CD4-positive, alpha-beta T cell treated with Interleukin-4 for 1 hour (primary cell): Measurements from ENCODE around the gene DTNBP1.
A peak's percentile ranks its signal among the peaks of the same experiment; 100 is the strongest.

Source experiments
- DNase-seq, 2 donors: peaks; one replicate each; pipeline ENCODE4 v3.0.0-alpha.2; 2020 to 2022

The DTNBP1 gene, protein sequence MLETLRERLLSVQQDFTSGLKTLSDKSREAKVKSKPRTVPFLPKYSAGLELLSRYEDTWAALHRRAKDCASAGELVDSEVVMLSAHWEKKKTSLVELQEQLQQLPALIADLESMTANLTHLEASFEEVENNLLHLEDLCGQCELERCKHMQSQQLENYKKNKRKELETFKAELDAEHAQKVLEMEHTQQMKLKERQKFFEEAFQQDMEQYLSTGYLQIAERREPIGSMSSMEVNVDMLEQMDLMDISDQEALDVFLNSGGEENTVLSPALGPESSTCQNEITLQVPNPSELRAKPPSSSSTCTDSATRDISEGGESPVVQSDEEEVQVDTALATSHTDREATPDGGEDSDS

DNA sequence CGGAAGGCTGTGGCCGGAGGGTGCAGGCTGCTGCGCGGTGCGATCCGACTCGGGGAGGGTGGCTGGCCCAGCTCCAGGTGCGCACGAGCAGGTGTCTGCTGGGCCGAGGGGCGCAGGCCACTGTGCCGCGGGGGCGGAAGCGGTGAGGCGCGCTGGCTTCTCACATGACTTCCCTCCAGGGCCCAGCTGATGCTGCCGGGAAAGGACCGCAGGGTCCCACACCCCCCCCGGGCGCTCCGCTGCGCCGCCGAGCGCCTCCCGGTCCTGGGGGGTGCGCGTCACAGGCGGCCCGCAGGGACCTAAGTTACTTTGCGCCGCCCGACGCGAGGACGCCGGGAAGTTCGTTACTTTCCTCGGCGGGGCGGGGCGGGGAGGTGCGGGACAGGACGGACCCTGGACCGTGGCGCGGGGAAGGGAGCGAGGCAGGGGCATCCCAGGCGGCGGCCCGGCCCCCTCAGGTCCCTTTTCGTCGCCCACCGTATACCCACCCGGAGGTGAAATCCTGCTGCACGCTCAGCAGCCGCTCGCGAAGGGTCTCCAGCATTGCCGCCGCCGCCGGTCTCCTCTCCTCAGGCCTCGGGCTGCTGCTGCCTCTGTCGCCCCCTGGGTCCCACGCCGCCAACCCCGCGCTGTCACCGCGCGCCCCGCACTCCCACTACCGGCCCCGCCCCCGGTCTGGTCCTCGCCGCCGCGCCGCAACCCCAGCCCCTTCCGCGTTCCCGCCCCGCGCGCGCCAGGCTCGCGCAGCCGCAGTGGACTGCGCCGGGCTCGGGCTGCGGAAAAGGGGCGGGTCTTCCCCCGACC, at the start of gene DTNBP1:
TSS of gene DTNBP1 (minus strand) at position 703 of the 804 bp plus-strand sequence. CDS start at position 544, 159 bp downstream.
- peak; percentile 84 for DNase-seq

DNA sequence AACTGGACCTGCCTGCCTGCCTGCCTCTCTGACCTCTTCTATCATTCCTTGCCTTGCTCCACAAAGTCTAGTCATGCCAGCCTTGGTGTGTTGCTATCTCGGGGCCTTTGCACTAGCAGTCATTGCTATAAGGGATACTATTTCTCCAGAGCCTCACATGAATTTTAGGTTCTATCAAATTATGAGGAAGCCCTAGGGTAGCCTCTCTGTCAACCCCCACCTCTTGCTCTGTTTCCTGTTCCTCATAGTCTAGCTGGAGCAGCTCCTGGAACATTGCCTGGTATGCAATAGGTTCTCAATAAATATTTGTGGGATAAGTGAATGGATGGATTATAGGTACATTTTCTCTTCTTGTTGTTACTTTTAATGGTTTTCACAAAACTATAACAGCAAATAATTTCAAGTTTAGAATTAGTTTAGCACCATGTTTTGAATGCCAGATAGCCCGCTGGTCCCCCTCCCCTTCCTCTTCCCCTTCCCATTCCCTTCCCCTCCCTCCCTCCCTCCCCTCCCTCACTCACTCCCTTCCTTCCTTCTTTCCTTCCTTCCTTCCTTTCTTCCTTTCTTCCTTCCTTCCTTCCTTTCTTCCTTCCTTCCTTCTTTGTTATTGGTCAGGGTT, 46.9 kb upstream of the DTNBP1 start:
- no peak for DNase-seq

DNA sequence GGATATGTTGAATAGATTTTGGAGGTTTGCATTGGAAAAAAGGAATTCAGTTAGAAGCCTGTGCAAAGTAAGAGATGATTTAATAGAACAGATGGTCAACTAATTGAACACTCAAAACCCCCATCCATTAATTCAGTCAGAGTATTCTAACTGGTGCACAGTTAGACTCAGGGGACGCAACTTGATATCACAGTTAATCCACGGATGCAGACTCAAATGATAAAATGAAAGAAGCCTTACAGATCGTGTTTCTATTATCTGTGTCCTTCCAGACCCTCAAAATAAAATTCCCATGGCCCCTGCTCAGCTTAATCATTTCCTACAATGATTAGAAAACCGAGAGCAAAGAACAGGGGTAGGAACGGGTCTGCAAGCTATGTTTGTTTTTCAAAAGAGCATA, 45.4 kb upstream of the DTNBP1 start:
- DNase-seq: no peak

DNA sequence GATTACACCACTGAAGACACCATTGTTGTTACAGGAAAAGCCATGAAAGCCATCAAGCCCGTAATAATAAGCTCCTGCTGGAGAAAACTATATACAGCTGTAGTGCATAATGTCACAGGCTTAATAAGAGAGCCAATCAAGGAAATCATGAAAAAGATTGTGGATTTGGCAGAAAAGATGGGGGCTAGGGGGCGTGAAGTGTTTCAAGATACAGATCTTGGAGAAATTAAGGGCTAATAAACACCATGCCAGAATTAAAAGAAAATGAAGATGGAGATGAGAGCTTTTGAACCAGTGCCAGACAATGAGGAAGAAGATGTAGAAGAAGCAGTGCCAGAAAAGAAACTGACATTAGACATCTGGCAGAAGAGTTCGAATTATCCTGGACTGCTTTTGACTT, 43.2 kb upstream of the DTNBP1 start:
- no peak for DNase-seq

DNA sequence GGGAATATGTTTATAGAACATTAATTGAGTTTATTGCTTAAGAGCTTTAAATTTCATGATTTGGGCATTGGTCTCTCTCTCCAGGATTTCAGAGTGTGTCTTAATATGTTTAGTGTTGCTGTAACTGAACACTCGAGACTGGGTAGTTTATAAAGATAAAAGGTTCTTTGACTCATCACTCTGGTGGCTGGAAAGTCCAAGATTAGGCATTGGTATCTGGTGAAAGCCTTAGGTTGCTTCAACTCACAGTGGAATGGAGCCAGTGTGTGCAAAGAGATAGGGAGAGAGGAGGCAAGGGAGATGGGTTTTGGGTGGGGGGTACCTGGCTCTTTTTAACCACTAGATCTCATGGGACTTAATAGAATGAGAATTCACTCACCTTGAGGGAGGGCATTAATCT, 35.6 kb upstream of the DTNBP1 start:
- no peak for DNase-seq

DNA sequence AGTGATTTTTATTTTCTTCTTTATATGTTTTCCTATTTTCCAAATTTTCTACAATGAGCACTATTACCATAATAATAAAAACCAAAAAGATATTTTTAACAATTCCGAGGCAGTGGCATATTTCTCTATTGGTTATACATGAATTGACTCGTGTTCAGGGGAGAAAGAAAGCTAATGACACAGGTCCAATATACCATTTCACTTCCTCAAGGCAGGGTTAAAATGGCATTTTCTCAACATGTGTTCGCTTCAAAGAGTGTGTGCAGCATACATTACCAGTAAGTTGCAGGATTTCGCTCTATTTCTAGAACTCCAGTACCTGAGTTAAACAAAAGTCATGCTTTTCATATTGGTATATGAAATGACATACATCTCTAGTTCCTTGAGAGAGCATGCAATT, 35.1 kb upstream of the DTNBP1 start:
- DNase-seq: no peak

DNA sequence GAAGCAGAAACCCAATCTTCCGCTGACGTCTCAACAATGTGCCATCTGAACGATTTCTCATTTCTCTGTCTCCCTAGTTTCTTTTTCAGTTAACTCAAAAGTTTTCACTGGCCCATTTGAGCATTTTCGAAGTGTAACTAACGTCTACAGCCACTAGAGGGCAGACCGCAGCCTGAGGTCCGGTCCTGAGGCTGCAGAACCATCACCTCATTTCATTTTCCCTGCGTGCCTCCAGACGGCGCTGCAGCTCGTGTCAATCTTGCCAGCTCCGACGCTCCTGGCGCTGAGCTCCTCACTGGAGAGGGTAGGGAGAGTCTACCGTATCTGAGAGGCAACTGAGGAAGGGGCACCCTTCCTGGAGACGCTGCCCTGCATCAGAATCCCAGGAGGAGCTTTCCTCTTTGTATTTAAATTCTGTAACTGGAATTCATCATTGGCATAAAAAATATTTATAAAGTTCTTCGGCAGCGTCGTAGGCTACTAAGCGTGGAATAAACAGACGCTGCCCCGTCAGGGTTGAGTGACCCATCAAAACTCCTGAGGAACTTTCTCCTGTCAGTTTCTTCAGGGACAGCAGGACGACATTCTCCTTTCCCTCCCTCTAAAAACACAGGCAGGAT, 28.5 kb upstream of the DTNBP1 start:
- DNase-seq: peak; percentile 84 to 85

DNA sequence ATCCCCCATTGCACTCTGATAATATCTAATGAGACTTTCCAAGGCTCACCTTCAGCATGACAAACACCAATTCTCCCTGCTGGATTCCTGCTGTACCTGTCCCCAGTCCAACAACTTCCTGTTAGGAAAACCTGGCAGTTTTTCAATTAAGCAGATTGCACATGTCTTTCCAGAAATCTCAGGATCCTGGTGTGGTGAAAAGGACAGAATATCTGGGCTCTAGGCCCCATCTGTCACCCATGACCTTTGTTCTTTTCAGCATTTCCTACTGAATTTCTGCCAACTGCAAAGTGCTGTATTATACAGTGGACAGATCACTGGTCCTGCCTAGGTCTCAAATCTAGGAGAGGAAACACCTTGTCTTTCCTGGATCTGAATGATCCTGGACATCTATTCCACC, 27.7 kb upstream of the DTNBP1 start:
- DNase-seq: no peak

DNA sequence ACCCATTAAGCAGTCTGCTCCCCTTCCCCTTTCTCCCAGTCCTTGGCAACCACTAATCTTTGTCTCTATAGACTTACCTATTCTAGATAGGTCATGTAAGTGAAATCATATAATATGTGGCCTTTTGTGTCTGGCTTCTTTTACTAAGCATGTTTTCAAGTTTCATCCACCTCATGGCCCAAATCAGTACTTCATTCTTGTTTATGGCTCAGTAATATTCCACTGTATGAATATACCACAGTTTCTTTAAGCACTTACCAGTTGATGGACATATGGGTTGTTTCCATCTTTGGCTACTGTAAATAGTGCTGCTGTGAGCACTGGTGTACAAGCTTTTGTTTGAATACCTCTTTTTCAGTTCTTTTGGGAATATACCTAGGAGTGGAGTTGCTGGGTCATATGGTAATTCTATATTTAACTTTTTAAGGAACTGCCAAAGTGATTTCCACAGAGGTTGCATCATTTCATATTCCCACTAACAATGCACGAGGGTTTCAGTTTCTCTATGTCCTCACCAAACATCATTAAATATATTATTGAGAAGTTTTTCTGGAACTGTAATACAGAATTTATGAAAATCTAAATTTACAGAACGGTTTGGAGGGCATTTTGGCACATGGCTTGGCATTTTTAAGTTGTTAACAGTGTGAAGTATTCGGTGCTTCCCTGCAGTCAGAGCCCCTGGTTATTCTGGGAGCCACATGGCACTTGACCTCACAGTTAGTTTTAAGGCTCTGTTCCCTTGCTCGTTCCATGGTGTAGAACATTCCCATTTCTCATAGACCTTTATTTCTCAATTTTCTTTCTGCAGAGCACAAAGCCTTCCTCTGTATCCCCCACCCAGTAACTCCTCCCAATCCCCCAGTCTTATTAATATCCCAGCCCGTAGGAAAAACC, 27.0 kb upstream of the DTNBP1 start:
- no peak for DNase-seq

DNA sequence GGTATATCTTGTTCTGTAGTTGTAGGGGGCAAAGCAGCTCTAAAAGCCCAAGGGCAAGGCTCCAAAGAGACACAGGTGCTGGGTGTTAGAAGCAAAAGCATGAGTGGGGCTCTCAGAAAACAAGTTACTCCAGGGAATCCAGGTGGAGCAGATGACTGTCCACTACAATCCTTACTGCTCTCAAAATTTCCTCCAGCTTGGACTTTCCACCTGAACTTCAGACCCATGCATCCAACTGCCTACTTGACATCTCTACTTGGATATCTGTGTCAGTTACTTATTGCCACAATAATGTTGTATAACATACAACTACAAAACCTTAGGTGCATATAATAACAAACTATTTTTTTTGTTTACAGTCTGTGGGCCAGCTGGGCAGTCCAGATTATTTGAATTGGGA, 22.8 kb upstream of the DTNBP1 start:
- DNase-seq: no peak

DNA sequence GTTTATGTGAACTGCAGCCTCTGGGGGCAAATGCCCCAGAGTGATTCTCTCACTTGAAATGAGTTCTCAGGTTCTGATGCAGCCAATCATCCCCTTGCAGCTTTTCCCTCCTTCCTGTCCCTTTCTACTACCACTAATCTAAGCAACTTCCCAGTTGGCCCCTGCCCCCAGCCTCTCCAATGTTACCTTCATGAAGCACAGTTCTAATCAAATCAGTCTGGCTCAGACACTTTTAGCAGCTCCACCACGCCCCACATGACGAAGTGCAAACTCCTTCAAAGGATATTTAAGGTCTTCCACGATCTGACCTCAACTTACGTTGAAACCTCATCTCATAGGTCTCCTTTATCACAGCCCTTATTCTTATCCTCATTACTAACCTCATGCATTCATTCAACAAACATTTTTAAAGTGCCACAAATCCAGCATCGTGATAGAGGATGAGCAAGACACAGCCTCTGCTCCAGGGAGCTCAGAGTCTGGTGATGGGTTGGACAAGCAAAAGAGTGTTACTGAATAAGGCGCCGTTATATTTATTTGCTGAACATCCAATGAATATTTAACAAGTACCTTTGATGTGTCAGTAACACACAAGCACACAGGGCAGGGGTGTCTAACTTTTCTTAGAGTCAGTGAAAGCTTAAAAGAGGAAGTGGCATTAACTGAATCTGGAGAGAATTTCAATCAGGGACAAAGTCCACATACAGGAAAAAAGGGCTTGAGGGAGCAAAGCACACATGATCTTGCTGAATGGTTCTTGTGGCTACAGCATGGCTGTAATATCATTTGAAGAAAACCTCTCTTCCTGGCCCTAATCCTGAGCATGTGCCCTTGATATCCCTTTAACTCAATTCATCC, 20.4 kb upstream of the DTNBP1 start:
- DNase-seq: no peak

DNA sequence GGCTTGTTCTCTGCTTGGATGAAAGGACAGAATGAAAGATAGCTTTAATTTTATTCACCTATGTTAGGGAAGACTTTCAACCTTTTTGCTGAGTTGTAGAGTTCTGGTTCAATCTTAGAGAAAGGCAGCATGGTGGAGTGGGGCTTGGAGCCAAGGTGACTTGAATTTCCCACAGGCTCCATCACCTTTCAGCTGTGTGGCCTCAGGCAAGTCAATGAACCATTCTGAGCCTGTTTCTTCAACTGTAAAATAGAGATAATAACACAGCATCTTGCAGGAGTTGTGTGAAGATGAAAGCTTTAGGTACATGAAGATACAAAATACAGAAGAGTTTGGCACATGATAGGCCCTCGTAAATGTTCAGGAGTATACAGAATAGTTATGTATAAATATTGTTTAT, 19.1 kb upstream of the DTNBP1 start:
- no peak for DNase-seq

DNA sequence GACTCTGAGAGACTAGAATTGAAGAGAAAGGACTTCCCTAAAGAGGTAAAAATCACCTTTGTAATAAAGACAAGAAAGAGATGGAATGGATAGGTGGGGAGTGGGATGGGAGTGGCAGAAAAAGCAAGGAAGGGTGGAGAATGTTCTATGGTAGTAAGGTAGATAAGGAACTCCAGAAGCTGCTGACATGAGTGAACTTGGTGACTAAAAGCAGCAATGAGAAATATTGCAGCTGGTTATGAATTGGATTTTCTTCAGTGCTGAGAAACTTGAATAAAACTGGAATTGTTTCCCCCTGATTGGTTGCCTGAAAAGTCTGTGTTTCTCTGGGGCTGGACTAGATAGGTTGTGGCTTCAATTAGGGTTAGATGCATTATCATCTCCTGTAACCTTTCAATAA, 15.7 kb upstream of the DTNBP1 start:
- DNase-seq: no peak

DNA sequence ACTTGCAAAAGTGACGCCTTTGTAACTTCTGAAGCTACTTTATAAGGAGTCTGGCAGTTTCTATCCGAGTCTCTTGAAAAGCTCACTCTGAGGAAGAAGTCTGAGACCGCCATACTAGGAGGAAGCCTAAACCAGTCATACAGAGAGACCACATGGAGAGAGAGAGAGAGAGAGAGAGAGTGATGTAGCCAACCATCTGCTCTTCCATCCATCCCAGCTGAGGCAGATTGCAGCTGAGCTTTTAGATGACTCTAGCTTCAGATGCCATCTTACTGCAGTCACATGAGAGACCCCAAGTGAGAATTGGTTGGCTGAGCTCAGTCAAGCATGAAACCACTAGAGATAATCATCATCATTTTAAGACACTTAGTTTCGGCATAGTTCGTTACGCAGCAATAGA, 15.0 kb upstream of the DTNBP1 start:
- no peak for DNase-seq

DNA sequence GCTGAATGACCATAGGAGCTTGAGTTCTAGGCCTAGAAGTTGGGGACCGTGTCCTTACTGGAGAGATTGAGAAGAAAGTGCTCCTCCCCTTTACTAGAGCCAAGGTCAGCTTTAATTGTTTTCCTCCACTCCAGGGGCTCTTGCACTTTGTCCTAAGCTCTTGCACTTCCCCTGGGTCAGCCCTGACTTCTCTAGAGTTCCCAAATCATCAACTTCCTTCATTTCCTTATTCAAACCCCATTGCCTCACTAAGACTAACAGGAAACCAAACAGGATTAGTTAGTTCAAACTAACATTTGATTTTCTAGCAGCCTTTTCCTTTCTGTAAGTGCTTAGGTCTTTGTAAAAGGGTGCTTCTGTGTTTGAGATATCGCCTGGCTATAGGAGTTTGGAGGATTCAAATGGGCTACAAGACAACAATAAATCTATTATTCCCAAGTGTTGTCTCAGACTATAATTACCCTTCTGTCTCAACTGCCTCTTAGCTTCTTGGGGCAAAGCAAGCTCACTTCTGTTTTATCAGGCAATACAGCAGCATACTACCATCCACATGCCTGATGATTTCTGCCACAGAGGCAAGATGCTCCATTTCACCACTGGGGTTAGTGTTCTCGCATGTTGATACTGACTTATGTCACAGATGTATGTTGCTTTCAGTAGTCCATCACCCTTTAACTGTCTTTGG, 12.8 kb upstream of the DTNBP1 start:
- DNase-seq: no peak

DNA sequence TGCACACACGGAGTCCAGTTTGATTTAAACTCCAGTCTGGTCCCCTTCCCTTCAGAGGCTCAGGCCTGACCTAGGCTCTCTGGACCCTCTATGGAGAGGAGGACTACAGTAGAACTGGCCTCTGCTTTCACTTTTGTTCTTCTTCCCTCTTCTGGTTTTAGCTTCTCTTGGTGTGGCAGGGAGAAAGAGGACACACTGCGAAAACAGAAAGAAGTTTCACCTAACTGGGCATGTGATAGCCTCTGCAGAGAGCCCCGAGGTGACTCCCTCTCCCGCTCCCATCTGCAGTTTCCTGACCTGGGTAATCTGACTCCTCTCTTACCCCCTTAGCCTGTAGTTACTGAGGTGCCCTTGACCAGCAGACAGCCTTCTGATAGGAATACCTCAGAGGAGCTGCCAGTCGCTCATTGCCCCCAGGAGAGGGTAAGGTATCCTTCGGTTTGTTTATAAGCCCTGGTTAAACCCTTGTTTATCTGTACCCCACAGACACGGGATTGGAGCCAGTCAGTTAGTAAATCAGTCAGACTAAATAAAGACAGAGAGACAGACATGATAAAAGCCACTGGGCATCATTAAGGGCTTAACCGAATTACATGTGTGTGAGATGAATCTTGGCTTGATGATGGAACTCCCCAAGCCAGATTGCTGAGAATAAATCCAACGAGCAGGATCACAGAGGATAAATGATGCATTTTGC, 12.0 kb upstream of the DTNBP1 start:
- DNase-seq: no peak

DNA sequence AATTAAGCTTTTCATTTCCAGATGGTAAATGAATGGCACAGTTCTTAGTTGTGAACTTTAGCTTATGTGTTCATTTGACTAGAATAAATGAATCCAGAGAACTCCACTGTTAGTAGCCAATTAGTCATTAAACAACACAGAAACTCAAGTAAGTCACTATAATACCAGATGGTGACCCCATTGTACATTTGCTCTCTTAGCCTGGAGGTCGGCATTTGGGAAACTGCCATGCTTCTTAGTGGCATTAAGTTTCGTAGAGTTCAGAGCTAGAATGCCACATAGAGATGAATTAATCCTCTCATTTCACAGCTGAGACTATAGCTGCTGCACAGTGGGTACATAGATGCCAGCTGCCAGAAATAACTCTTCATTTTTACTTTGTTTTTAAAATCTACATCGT, 10.8 kb upstream of the DTNBP1 start:
- DNase-seq: no peak

DNA sequence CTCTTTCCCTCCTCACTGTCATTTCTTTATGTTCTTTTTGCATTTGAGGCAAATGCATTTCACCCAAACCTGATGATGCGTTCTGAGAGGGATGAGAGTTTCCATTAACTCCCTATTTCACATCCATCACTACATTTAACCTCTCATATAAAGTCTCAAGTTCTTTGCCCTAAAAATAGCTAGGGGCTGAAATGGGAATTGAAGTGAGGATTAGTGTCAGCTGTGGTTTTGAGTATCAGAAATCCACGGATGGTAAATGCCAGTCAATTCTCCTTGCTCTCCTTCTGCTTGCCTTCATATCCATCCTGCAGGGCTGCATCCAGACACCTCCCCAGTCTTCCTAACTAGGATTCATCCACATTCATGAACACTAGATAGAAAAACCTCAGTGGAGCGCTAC, 10.0 kb upstream of the DTNBP1 start:
- DNase-seq: no peak

DNA sequence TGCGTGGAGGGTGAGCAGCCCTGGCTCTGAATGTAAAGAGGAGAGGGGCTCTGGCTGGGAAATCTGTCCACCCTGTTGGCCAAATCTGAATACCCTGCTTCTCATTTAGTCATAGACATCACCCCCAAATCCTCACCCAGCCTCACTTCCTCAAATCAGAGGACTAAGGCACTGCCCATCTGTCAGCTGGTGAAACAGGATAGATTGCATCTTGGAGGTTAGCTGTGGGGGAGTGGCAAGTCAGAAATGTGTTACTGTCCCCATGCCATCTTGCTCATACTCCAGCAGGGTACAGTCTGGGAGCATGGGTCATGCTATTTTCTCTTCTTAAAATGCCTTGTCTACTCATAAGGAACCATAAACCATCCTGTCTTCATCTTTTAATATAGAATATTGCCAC, 9.5 kb upstream of the DTNBP1 start:
- DNase-seq: peak in 1 of 2 donors; percentile 33

DNA sequence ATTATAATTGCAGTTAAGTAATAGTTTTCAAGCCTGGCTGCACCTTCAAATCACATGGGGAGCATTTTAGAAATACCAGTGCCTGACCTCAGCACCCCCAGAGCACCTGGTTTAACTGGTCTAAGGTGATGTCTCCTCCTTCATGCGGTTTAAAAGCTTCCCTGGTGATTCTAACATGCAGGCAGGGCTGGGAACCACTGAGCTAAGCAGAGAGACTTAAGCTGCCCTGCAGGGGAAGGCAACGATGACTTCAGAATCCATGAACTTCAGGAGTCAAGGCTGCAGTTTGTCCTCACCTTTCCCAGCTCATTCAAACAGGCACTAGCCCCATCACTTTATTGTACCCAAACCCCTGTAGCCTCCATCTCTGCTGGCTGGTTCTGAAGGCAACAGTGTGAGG, 6.1 kb upstream of the DTNBP1 start:
- no peak for DNase-seq
